HepG2 (cell line): ENCODE results near the gene NXPH4. TPM values are rescaled to one million over a fixed set of nuclear protein-coding genes. Genes with fewer than 3 reads are reported as not detected.
A peak's percentile ranks its signal among the peaks of the same experiment; 100 is the strongest.

Experiments used
- ATAC-seq: fragments of 200-7000 bp; cut with Tn5 transposase; 3 replicates; pipeline ENCODE4 v1.9.1; 2020; ENCODE audit warnings: mild to moderate bottlenecking, moderate library complexity
- BruUV-seq: library from RNA; stranded (reverse); fragments of 400-500 nt; replicated peaks from 2 replicates; lab custom pipeline; 2021; lab: Mats Ljungman, UMichigan
- CTCF ChIA-PET: fragments of 300-600 bp; formaldehyde crosslinking; extraction: SDS; loops from one replicate; lab custom pipeline; 2021; ENCODE audit warnings: low total read pairs, inconsistent platforms, low intra/inter-chr PET ratio; lab: Yijun Ruan, JAX
- POLR2A ChIA-PET: fragments of 350-600 bp; sonication (Branson Sonifier 250); formaldehyde crosslinking; loops from one replicate; lab custom pipeline; 2020; ENCODE audit warnings: antibody characterized with exemption, inconsistent platforms; lab: Yijun Ruan, JAX
- DNase-seq: peaks from one replicate; pipeline ENCODE4 v3.0.0-alpha.2; 2015; ENCODE audit warnings: low spot score
- FAIRE-seq: peaks from 3 replicates; lab custom pipeline; 2011; peaks lifted over from hg19 to GRCh38; lab: Jason Lieb, UNC
- H2AFZ ChIP-seq: one replicate; pipeline ENCODE4 v1.6.1; 2011; ENCODE audit warnings: low read length, inconsistent platforms
- H3K27ac ChIP-seq: fragments of 300-600 bp; 3 replicates; pipeline ENCODE4 v1.8.0; 2011; ENCODE audit warnings: mixed run types, mild to moderate bottlenecking, mixed read lengths, low read length, inconsistent platforms; ENCODE audit not compliant: insufficient read depth; ENCODE audit errors: extremely low read length
- H3K27me3 ChIP-seq, 2 experiments: fragments of 200-600 bp in 1 of 2; 2 replicates in 1 of 2; 3 replicates in 1 of 2; pipeline versions ENCODE4 v1.6.0 to v1.8.0; 2011; ENCODE audit warnings: low read length in 2 of 2, mild to moderate bottlenecking in 2 of 2, moderate library complexity in 2 of 2, inconsistent platforms in 1 of 2; ENCODE audit not compliant: insufficient read depth in 2 of 2, control insufficient read depth in 1 of 2
- H3K36me3 ChIP-seq, 2 experiments: fragments of 200-600 bp in 1 of 2; replicated peaks in 1 of 2; 2 replicates in 1 of 2; 3 replicates in 1 of 2; pipeline versions ENCODE4 v1.5.1 to v1.8.0; 2011; ENCODE audit warnings: low read length in 2 of 2, inconsistent platforms in 1 of 2; ENCODE audit not compliant: insufficient read depth in 2 of 2, control insufficient read depth in 1 of 2
- H3K4me1 ChIP-seq: 2 replicates; pipeline ENCODE4 v1.5.1; 2012; ENCODE audit warnings: low read length, inconsistent platforms; ENCODE audit not compliant: insufficient read depth
- H3K4me2 ChIP-seq: 2 replicates; pipeline ENCODE4 v1.6.0; 2011; ENCODE audit warnings: low read depth, low read length, inconsistent platforms
- H3K4me3 ChIP-seq, 3 experiments: fragments of 200-600 bp in 1 of 3; sonication (generic), shearing (Covaris generic) in 1 of 3; replicated peaks in 1 of 3; 2 replicates each; pipeline ENCODE4 v1.5.1; 2011 to 2016; ENCODE audit warnings: low read length in 3 of 3, inconsistent platforms in 2 of 3, low read depth in 2 of 3, mild to moderate bottlenecking in 2 of 3, control low read depth in 1 of 3, mixed read lengths in 1 of 3; ENCODE audit not compliant: insufficient read depth in 1 of 3
- H3K79me2 ChIP-seq: one replicate; pipeline ENCODE4 v1.6.1; 2011; ENCODE audit warnings: low read length, inconsistent platforms; ENCODE audit not compliant: insufficient read depth
- H3K9ac ChIP-seq: 2 replicates; pipeline ENCODE4 v1.6.0; 2011; ENCODE audit warnings: mild to moderate bottlenecking, low read depth, low read length, inconsistent platforms; ENCODE audit not compliant: insufficient read depth
- H3K9me3 ChIP-seq: 2 replicates; pipeline ENCODE4 v1.5.1; 2012; ENCODE audit warnings: mild to moderate bottlenecking, low read length
- H4K20me1 ChIP-seq: 2 replicates; pipeline ENCODE4 v1.6.0; 2011; ENCODE audit warnings: inconsistent platforms, mild to moderate bottlenecking, low read length, moderate library complexity; ENCODE audit not compliant: insufficient read depth
- ISL2 ChIP-seq: sonication (generic); formaldehyde crosslinking; IDR thresholded peaks from 2 replicates; pipeline ENCODE4 v1.5.0; 2020; ENCODE audit warnings: missing genetic modification reagents
- POLR2A ChIP-seq, 2 experiments: IDR thresholded peaks; 2 replicates each; pipeline ENCODE4 v1.6.1; 2011; ENCODE audit warnings: low read depth in 2 of 2, low read length in 2 of 2, mild to moderate bottlenecking in 1 of 2, moderate library complexity in 1 of 2; ENCODE audit not compliant: insufficient read depth in 1 of 2
- RBM22 ChIP-seq: fragments of 200-400 bp; formaldehyde crosslinking; optimal IDR thresholded peaks from 2 replicates; pipeline ENCODE3; 2017; ENCODE audit warnings: mild to moderate bottlenecking, low read length, moderate library complexity
- RCOR2 ChIP-seq: IDR thresholded peaks from 2 replicates; pipeline ENCODE4 v1.6.1; 2016; ENCODE audit warnings: missing biosample characterization, missing genetic modification reagents
- RFX5 ChIP-seq: IDR thresholded peaks from 2 replicates; pipeline ENCODE4 v1.6.1; 2011; ENCODE audit warnings: low read depth, low read length, improper control_type of control experiment
- ZFP36L1 ChIP-seq: sonication (generic); formaldehyde crosslinking; IDR thresholded peaks from 2 replicates; pipeline ENCODE4 v1.8.0; 2022; ENCODE audit warnings: mild to moderate bottlenecking, missing genetic modification reagents, moderate library complexity
- ZNF773 ChIP-seq: sonication (generic); formaldehyde crosslinking; IDR thresholded peaks from 2 replicates; pipeline ENCODE4 v1.4.0; 2020; ENCODE audit warnings: missing genetic modification reagents, borderline replicate concordance
- WGBS: methylation state at CpG from one replicate; pipeline ENCODE4 v1.1.6; 2017; ENCODE audit warnings: low lambda C conversion rate; 5-methylcytosine and 5-hydroxymethylcytosine counted together
- in situ Hi-C: cut with HindIII; loops from 2 replicates; pipeline ENCODE4 v1.10.0; 2017; ENCODE audit warnings: low pct_unique_long_range_greater_than_20kb; ENCODE audit not compliant: extremely low pct_ligation_motif_present
- intact Hi-C: fragments of 100-400 bp; cut with micrococcal nuclease; formaldehyde crosslinking; loops from one replicate; pipeline ENCODE4 v1.10.0; 2022; ENCODE audit not compliant: unreplicated experiment
- polyA plus RNA-seq, 8 experiments: library from polyadenylated mRNA; depleted of rRNA in 3 of 8; stranded (reverse) in 7 of 8; unstranded in 1 of 8; fragments of >200 nt; fragmentation: Illumina TruSeq in 4 of 8; extraction: Trizol in 4 of 8; gene quantifications; 2 replicates each; pipeline versions ENCODE4 v1.2.1 to v1.2.3, GENCODE V29; 2011 to 2016; ENCODE audit warnings: low read depth in 4 of 8, missing spikeins in 1 of 8, mixed read lengths in 1 of 8; ENCODE audit not compliant: insufficient read depth in 1 of 8
- total RNA-seq, 5 experiments: library from RNA; depleted of rRNA; stranded (reverse); fragments of >200 nt; fragmentation: Illumina TruSeq; extraction: Trizol; gene quantifications; 2 replicates each; pipeline ENCODE4 v1.2.3, GENCODE V29; 2016; ENCODE audit warnings: low read depth in 1 of 5
- TF ChIP-seq, protein P1 (sequence below): sonication (generic); formaldehyde crosslinking; IDR thresholded peaks from 2 replicates; pipeline ENCODE4 v1.4.0; 2020; ENCODE audit warnings: mild to moderate bottlenecking, missing genetic modification reagents

Gene NXPH4
- total and polyA plus RNA-seq, 2 of the 13 experiments (the other 11 are each of a cell fraction or from before 2014, with no cell fraction given) = 0.13 TPM; not detected in 1

DNA sequence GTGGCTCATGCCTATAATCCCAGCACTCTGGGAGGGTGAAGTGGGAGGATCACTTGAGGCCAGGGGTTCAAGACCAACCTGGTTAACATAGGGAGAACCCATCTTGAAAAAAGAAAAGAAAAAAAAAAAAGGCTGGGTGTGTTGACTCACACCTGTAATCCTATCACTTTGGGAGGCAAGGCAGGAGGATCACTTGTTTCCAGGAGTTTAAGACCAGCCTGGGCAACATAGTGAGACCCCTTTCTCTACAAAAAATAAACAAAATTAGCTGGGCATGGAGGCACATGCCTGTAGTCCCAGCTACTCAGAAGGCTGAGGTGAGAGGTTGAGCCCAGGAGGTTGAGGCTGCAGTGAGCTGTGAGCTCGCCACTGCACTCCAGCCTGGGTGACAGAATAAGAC, 46.2 kb upstream of the NXPH4 start:
- H3K4me1 ChIP-seq = 0 out of 2 replicates have a peak, but pooled peaks cover 5% of the 10 kb centered on the region
- no peak for ATAC-seq
- WGBS = 100% methylated on average over 1 of the region's 1 CpG
- TF ChIP-seq ISL2 (CRISPR knock-in tag) (no peak), ZFP36L1 (no peak), RFX5 (peak; percentile 35; the same call in 1 of the 2 replicates), RCOR2 (CRISPR knock-in tag) (no peak)
- H3K4me2 ChIP-seq = no peak overlapping the region
- H3K9me3 ChIP-seq = no peaks in the 10 kb centered on the region
- H4K20me1 ChIP-seq = no peaks in the 10 kb centered on the region
- no peak overlapping the region for H2AFZ ChIP-seq
- intact Hi-C loops (no loop called here), in situ Hi-C loops (no loop called here)
- POLR2A ChIA-PET = interaction anchor here (7.8 kb wide), 1 partner anchor 43 kb away, joined by 103 read pairs; the partner anchor contains the start of gene LRP1
- no peaks in the 10 kb centered on the region for H3K79me2 ChIP-seq
- H3K27ac ChIP-seq = no peak overlapping the region
- no TSS peak for BruUV-seq
- H3K9ac ChIP-seq = no peak overlapping the region
- H3K36me3 ChIP-seq = peaks cover 42 to 88% of the 10 kb centered on the region in 2 experiments
- DNase-seq = no peak
- no peak for FAIRE-seq
- no peak overlapping the region for H3K4me3 ChIP-seq
- no peaks in the 10 kb centered on the region for H3K27me3 ChIP-seq
- CTCF ChIA-PET = interaction anchor here (1.2 kb wide), 1 partner anchor 44 kb away, joined by 3 read pairs; no protein-coding TSS in a partner anchor

DNA sequence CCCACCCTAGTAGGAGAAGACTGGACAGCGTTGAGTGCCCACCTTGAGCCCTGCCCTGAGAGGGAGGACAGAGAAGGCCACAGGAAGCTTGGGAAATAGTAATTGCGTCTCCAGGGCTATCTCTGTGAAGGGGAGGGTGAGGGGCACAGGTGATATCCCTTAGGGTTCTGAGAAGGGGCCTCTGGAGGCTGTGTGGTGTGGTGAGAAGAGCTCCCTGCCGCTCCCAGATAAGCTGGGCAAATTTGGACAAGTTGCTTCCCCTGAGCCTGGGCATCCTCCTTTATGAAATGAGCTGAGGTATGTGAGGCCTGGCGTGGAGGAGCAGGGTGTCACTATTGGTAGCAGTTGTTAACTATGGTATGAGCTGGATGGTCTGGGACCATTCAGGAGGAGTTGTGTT, 45.7 kb upstream of the NXPH4 start:
- ATAC-seq (no peak), FAIRE-seq (no peak)
- H3K27ac ChIP-seq = no peak overlapping the region
- POLR2A ChIA-PET = interaction anchor here (7.8 kb wide), 1 partner anchor 43 kb away, joined by 103 read pairs; the partner anchor contains the start of gene LRP1
- no peak overlapping the region for H3K9ac ChIP-seq
- H4K20me1 ChIP-seq = no peaks in the 10 kb centered on the region
- H3K36me3 ChIP-seq = peaks cover 44 to 88% of the 10 kb centered on the region in 2 experiments
- no peak overlapping the region for H3K4me2 ChIP-seq
- no peaks in the 10 kb centered on the region for H3K9me3 ChIP-seq
- CTCF ChIA-PET = interaction anchor here (0.6 to 3.7 kb wide), 3 partner anchors 11 to 46 kb away, joined by 3 to 47 read pairs (median 3); no protein-coding TSS in a partner anchor
- WGBS = 97% methylated on average over 4 of the region's 4 CpGs
- in situ Hi-C loops (no loop called here), intact Hi-C loops (no loop called here)
- no peaks in the 10 kb centered on the region for H3K27me3 ChIP-seq
- H3K79me2 ChIP-seq = no peaks in the 10 kb centered on the region
- TSS peak; percentile 12 for BruUV-seq
- no peak overlapping the region for H3K4me3 ChIP-seq
- TF ChIP-seq ZNF773 (CRISPR knock-in tag) (no peak), POLR2A (IDR thresholded peaks at IDR 0.05; ENCODE audit: insufficient read depth in 1 of 2, low read depth in 2 of 2, low read length in 2 of 2) (peak in 1 of 2 experiments; percentile 25; a peak in 1 of 4 replicates), RBM22 (peak; percentile 66)
- TF ChIP-seq, protein P1, sequence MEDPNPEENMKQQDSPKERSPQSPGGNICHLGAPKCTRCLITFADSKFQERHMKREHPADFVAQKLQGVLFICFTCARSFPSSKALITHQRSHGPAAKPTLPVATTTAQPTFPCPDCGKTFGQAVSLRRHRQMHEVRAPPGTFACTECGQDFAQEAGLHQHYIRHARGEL (CRISPR knock-in tag) = no peak
- TF ChIP-seq, all 625 proteins: peak for 2
- no peak for DNase-seq
- no peak overlapping the region for H2AFZ ChIP-seq
- 0 out of 2 replicates have a peak, but pooled peaks cover 5% of the 10 kb centered on the region for H3K4me1 ChIP-seq
